Astrocyte of the spinal cord (primary cell): ENCODE measurements around the gene DISC1.

ENCODE experiments used
- DNase-seq: peaks from one replicate; pipeline ENCODE4 v3.0.0; 2011; ENCODE audit warnings: low read depth, low spot score
- H3K4me3 ChIP-seq: 2 replicates; pipeline ENCODE4 v1.5.1; 2011; ENCODE audit warnings: low read depth, mild to moderate bottlenecking, low read length, moderate library complexity
- in situ Hi-C: cut with HindIII; loops from 2 replicates; pipeline ENCODE4 v1.10.0; 2017; ENCODE audit warnings: low sequenced_read_pairs
- TF ChIP-seq, protein P1 (sequence below): IDR thresholded peaks from 2 replicates; pipeline ENCODE4 v1.5.1; 2012; ENCODE audit warnings: low read depth, mild to moderate bottlenecking, low read length, inconsistent platforms

The DISC1 gene

DNA sequence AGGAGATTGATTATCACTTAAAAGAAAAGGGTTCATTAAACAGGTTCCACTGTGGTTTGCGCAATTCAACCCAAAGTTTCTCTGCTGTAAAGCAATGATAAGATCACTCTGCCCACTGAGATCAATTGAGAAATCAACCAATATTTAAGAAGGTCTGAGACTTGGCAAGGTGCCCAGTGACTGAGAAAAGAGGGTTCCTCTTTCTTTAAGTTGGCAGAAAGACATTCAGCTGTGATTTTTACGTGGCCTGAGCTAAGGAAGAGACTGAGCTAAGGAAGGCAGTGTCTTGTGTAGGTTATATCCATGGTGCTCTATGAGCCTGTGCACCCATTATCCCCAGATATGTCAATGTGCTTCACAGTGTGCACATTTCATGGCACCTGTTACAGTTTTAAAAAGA lies 344.1 kb downstream of the DISC1 start:
- in situ Hi-C loops = no loop called here
- TF ChIP-seq, protein P1, sequence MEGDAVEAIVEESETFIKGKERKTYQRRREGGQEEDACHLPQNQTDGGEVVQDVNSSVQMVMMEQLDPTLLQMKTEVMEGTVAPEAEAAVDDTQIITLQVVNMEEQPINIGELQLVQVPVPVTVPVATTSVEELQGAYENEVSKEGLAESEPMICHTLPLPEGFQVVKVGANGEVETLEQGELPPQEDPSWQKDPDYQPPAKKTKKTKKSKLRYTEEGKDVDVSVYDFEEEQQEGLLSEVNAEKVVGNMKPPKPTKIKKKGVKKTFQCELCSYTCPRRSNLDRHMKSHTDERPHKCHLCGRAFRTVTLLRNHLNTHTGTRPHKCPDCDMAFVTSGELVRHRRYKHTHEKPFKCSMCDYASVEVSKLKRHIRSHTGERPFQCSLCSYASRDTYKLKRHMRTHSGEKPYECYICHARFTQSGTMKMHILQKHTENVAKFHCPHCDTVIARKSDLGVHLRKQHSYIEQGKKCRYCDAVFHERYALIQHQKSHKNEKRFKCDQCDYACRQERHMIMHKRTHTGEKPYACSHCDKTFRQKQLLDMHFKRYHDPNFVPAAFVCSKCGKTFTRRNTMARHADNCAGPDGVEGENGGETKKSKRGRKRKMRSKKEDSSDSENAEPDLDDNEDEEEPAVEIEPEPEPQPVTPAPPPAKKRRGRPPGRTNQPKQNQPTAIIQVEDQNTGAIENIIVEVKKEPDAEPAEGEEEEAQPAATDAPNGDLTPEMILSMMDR = no peak

GRCh38 chr1:231971397-231972110 lies 345.0 kb downstream of the DISC1 start:
- peak; percentile 31 for DNase-seq
- TF ChIP-seq, protein P1 = no peak
- in situ Hi-C loops = no loop called here
- H3K4me3 ChIP-seq = no peak overlapping the region

More for the DNA sequence above, 344.1 kb downstream of the DISC1 start:
- no peak overlapping the region for H3K4me3 ChIP-seq
- DNase-seq = no peak

- TF ChIP-seq, protein P1 = no peak
- no peak overlapping the region for H3K4me3 ChIP-seq
- no peak for DNase-seq
- in situ Hi-C loops = no loop called here
Observed at GRCh38 chr1:231972111-231972445, 345.5 kb downstream of the DISC1 start.

- no peak overlapping the region for H3K4me3 ChIP-seq
- DNase-seq = peak; percentile 16
- in situ Hi-C loops = no loop called here
- TF ChIP-seq, protein P1 = no peak
Observed at GRCh38 chr1:231973830-231974229, 347.2 kb downstream of the DISC1 start.

DNA sequence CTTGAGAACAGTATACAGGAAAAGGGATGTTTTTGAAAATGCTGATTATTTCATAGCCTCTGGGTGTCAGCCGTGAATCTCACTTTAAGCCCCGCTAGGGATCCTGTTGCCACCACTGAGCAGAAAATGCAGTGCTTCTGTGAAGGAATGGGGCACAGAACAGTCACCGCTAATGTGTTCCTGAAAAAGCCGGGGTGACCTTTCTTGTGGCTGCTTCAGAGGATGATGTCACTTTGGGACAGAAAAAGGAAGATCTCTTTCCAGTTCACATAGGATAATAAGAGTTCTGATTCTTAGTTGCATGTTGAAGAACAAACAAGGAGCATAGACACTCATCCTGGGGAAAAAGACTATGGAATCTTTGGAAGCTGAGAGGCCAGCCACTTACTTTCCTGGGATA lies 349.6 kb downstream of the DISC1 start:
- DNase-seq = no peak
- H3K4me3 ChIP-seq = no peak overlapping the region
- TF ChIP-seq, protein P1 = no peak
- in situ Hi-C loops = no loop called here

DNA sequence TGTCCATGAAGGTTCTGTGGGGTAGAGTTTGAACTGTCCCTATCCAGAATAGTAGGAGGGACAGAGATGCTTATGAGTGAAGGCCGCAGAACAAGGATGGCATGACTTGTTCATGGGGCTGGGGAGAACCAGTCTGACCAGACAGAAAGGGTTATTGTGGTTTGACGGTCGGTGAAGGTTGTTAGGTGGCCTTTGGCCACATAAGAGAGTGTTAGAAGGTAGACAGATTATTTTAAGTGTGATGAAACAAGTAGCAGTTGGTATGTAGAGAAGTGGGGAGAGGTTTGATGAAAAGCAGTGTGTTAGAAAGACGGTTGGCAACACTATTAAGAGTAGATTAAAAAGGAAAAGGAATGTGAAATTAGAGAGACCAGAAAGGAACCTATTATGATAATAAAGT lies 355.1 kb downstream of the DISC1 start:
- TF ChIP-seq, protein P1 = no peak
- no peak overlapping the region for H3K4me3 ChIP-seq
- in situ Hi-C loops = no loop called here
- no peak for DNase-seq
